GM21367 (cell line): Measurements from ENCODE around the gene RGS13.
A peak's percentile ranks its signal among the peaks of the same experiment; 100 is the strongest.

Experiments
- ATAC-seq: cut with Tn5 transposase; IDR thresholded peaks from one replicate; pipeline ENCODE4 v1.9.1; 2021; ENCODE audit not compliant: unreplicated experiment

The RGS13 gene

GRCh38 chr1:192635939-192636338 is at the start of gene RGS13:
Gene RGS13 (plus strand): TSS chr1:192636147. CDS start chr1:192644335, 8,188 bp downstream.
- ATAC-seq, result no peak

DNA sequence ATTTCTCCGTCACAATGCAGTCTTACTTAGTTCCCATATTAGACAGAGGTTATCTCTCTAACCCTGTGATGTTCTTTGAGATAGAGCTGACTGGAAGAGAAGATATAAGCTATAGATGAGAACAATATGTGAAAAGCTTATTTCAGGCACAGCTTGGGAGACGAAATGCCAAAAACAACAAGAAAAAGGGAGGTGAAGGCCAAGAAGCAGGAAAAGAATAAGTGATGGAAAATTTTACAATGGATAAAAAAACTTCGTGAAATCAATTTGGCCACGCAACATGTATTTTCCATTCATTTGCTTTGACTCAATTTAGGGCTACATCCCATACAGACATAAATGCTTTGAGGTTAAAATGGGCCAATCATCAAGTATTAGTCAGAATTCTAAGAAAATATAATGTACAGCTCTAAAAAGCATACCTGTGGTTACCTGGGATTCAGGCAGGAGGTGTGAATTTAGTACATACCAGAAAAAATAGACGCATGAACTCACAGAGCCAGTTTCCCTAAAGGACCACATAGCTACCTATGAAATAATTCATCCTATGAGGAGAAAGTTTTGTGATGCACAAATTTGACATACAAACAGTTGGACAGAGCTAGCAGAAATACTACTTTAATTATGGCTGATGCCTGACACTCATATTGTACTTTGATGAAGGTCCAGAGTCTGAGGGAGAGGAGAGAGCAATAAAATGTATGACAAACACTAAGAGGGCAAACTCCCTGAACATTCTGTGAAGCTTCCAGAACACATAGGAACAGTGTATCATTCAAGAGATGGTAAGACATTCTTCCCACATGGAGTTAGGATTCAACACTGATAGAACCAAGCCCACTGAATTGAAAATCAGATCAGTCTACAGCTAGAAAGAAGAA is 48.3 kb upstream of the RGS13 start:
- no peak for ATAC-seq

DNA sequence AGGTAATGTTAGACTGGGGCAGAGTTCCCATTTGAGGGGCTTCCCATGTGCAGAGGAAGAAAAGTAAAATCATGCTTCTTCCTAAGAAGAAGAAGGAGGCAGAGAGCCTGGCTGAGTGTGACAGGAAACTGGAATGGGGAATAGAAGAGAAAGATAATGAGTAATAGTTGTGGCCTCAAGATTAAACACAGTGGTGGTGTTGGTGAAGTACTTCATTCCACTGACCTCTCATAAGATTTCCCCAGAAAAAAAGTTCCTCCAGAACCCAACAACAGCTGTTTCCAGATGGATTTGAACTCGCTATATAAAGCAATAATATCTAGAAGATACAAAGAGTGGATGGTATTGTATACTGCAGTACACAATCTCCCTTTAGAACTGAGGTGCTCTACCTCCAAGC is 47.4 kb upstream of the RGS13 start:
- no peak for ATAC-seq

GRCh38 chr1:192589813-192590212 is 46.1 kb upstream of the RGS13 start:
- no peak for ATAC-seq

- ATAC-seq, result no peak
Measured at GRCh38 chr1:192592517-192592916, 43.4 kb upstream of the RGS13 start.

GRCh38 chr1:192592981-192593708 is 42.8 kb upstream of the RGS13 start:
- no peak for ATAC-seq

GRCh38 chr1:192595299-192595698 is 40.6 kb upstream of the RGS13 start:
- no peak for ATAC-seq

GRCh38 chr1:192598589-192598988 is 37.4 kb upstream of the RGS13 start:
- no peak for ATAC-seq

GRCh38 chr1:192600275-192600674 is 35.7 kb upstream of the RGS13 start:
- no peak for ATAC-seq

DNA sequence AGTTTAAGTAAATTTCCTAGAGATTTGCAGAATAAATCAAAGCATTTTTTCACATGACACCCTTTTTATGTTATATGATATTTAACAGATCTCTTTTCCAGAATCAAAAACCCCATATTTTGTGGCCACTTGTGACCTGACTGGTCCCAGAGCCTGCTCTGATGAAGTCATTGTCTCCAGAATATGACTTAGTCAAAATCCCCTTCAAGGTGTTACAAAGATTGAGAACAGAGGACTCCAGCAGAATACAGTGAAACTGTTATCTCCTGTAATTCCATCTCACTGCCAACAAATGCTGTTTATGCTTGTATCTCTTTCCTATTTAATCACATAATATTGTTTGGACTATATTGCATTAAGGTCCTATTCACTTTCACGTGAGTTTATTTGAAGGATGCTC is 34.8 kb upstream of the RGS13 start:
- ATAC-seq, result no peak

DNA sequence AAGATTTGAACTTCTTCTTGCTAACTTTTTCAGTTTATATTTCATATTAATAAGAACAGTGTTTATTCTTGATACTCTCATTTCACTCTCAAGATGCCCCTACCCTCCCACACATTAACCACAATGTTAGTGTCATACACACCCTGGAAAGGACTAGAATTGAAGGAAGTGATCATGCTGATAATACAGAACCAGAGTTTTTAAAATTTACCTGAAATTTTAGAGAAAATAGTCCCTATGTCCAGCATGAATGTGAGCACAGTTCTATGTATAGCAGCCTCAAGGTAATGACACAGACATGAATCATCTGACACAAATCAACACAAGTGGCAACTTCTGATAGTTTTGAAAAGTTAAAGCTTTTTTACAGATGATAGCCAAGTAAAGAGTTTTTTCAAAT is 34.4 kb upstream of the RGS13 start:
- no peak for ATAC-seq

DNA sequence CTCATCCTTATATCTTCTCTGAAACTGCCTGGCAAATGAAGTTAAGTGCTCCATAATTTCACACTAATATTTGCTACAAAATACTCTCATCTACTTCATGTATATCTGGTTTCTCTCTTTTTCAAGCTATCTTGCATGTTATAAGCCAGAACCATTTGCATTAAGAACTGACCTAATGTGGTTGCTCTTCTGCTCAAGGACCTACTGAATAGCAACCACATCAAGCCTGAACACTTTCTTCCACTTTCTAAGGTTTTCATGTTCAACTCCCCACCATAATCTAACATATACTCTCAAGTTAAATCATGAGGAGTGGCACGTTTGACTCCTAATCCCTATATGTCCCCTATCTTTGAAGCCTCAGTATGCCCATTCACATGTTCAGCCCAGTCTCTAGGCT is 33.2 kb upstream of the RGS13 start:
- no peak for ATAC-seq

DNA sequence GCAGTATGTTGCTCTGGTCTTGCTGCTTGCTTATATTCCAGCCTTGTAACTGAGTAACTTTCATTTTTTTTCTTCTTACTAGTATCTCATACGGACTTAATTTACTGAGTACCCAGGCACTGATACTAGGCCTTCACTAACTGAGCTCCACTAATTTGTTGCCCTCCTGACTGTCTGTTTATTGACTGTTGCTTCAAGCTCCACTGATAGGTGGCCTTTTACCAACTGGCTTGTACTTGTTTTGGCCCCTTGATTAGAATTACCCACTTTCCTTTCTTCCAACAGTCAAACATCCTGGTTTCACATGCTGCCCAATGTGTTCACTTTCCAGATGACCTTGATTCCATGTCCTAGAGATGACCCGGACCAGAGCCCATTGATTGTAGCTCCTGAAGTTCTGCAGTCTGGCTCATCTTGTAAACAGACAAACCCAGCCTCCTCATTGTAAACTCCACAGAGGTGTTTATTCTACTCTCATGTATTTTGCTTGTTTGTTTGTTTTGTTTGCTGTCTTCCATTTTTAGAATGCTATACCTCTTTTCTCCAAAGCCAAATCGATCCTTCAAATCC is 32.6 kb upstream of the RGS13 start:
- no peak for ATAC-seq

DNA sequence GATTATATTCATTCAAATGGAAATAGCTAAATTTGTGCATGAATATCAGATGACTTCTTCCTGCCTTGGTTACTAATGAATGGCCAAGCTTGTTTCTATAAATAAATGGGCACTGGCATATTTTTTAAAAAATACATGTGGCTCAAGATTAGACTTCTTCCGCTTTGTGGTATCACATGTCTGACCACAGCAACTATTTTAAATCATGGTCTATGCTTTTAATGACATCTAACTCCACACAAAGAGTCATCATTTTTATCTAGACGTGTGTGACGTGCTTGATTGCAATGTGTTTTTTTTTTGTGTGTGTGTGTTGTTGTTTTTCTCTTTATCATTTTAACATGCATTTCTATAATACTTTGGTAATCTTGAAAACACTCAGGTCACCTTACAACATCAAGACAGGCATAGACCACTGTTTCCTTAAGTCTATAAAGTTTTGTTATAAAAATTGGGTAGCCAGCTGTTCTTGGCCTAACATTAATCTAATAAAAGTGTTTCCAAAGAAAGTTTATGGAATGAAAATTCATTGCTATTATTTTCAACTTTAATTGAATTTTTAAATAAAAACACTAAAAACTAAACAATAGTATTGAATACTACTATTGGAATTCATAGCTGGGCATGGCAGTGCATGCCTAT is 30.8 kb upstream of the RGS13 start:
- peak; percentile 22 for ATAC-seq

GRCh38 chr1:192608671-192609070 is 27.3 kb upstream of the RGS13 start:
- no peak for ATAC-seq

DNA sequence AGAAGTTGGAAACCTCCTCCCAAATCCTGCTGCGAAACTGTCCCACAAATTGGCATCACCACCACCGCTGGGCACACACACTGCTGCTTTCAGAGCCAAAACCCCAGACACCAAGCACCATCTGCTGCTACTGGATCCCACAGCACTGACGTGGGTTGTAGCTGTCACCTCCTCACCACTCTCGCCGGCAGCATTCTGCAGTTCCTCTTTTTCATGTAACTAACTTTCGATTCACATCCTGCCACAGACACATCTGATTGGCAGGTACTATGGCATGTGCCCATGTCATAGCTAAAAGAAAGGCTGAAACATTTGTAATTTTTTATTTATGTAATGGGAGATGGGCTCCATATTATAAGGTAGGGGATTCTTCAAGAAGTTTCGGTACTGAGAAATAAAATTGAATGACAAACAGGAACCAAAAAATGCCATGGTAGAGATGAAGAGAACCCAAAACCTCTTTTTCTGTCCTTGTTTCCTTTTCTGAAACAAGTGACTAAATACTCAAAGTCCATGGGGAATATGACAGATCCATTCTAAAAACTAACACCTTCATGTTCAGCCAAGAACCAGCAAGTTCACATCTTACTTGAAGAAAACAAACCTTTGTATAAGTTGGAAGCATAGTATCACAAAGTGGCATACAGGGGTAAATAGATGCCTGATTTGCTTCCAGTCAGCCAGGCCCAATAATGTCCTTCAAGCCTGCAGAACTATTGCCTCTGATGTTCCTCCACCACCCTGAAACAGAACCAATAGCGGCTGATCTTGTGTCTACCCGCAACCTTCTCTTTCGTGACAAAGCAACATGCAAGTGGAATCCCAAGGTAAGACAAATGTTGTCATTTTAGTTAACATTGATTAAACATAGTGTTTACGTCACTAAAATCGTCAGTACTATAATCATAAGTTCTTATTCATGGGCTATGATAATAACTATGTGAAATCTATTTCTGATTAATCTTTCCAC is 26.6 kb upstream of the RGS13 start:
- ATAC-seq, result peak; percentile 99

GRCh38 chr1:192610112-192610889 is 25.6 kb upstream of the RGS13 start:
- ATAC-seq, result no peak

DNA sequence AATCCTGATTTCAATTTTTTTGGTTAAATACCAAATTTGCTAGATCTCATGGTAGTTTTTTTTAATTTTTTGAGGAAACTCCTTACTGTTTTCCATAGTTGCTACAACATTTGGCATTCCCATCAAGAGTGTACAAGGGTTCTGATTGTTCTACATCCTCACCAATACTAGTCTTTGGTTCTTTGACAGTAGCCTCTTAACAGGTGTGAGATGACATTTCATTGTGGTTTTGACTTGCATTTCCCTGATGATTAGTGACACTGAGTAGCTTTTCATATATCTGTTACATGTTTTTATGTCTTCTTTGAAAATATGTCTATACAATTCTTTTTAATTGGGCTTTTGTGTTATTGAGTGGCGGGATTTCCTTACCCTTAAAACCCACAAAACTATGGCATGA is 20.9 kb upstream of the RGS13 start:
- ATAC-seq, result no peak

DNA sequence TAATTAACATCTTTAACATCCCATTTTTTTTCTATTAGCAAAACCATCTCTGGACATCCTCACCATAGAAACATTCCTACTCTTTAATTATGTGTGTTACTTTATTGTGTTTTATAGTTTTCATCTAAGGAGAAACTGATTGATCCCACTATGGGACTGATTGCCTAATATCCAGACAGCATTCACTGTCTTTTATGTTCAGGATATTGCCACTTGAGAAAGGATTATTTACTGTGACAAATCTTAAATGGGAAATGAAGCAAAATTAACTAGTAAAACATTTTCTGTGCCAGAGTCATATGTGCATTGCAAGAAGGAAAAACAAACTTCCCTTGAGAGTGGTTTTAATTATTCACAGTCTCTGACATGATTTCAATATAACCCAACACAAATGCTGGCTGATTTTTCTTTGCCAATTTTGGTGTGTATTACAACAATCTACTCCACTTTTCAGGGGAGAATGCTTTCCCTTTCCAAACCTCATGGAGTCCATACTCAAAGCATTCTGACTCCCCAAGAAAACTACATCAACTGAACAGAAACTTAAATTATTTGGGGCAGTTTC is 15.8 kb upstream of the RGS13 start:
- ATAC-seq, result no peak
